Endothelial cell (in vitro differentiated cells): ENCODE results near the gene NDUFA3. TPM values are rescaled to one million over a fixed set of nuclear protein-coding genes. Genes with fewer than 3 reads are reported as not detected.

Source experiments
- DNase-seq: peaks from one replicate; pipeline ENCODE4 v3.0.0; 2021; ENCODE audit warnings: low spot score
- H3K27ac Mint-ChIP-seq: one replicate; pipeline ENCODE4 v1.8.0; 2021; ENCODE audit warnings: mixed read lengths, inconsistent platforms; ENCODE audit not compliant: unreplicated experiment
- H3K27me3 Mint-ChIP-seq: one replicate; pipeline ENCODE4 v1.8.0; 2021; ENCODE audit warnings: mild to moderate bottlenecking, moderate library complexity, mixed read lengths, inconsistent platforms; ENCODE audit not compliant: unreplicated experiment
- H3K36me3 Mint-ChIP-seq: one replicate; pipeline ENCODE4 v1.8.0; 2021; ENCODE audit warnings: mild to moderate bottlenecking, low read depth, mixed read lengths, inconsistent platforms; ENCODE audit not compliant: unreplicated experiment
- H3K4me1 Mint-ChIP-seq: one replicate; pipeline ENCODE4 v1.8.0; 2021; ENCODE audit warnings: mild to moderate bottlenecking, mixed read lengths, inconsistent platforms; ENCODE audit not compliant: unreplicated experiment
- H3K4me3 Mint-ChIP-seq: one replicate; pipeline ENCODE4 v1.8.0; 2021; ENCODE audit warnings: mild to moderate bottlenecking, mixed read lengths, inconsistent platforms; ENCODE audit not compliant: unreplicated experiment
- H3K9me3 Mint-ChIP-seq: one replicate; pipeline ENCODE4 v1.8.0; 2021; ENCODE audit warnings: mixed read lengths, inconsistent platforms; ENCODE audit not compliant: unreplicated experiment
- CTCF ChIP-seq: fragments of 200-600 bp; sonication (generic); IDR thresholded peaks from one replicate; pipeline ENCODE4 v1.5.0; 2021; ENCODE audit warnings: antibody characterized with exemption; ENCODE audit not compliant: unreplicated experiment
- total RNA-seq: library from RNA; stranded (reverse); fragmentation: NEBNext Ultra II Directional; extraction: Animal tissue kit (Norgen Biotek cat#: 25700); gene quantifications from one replicate; pipeline ENCODE4 v1.2.1, GENCODE V29; 2021; ENCODE audit not compliant: unreplicated experiment

The NDUFA3 gene
- total RNA-seq, 1 donor from 2014 or later = 126 TPM

GRCh38 chr19:54073829-54074228 lies 28.8 kb upstream of the NDUFA3 start:
- no peak for DNase-seq

GRCh38 chr19:54074851-54075250 lies 27.8 kb upstream of the NDUFA3 start:
- peaks cover 6% of the 10 kb centered on the region for H3K27me3 Mint-ChIP-seq
- no peak for DNase-seq
- no peak overlapping the region for H3K27ac Mint-ChIP-seq
- peaks cover 4% of the 10 kb centered on the region for H3K36me3 Mint-ChIP-seq
- no peaks in the 10 kb centered on the region for H3K4me1 Mint-ChIP-seq
- TF ChIP-seq CTCF = no peak
- H3K9me3 Mint-ChIP-seq = no peaks in the 10 kb centered on the region
- H3K4me3 Mint-ChIP-seq = peak overlapping the region; percentile 59

More at GRCh38 chr19:54073829-54074228, 28.8 kb upstream of the NDUFA3 start:
- Mint-ChIP-seq H3K4me1 (no peaks in the 10 kb centered on the region), H3K9me3 (no peaks in the 10 kb centered on the region), H3K27me3 (peaks cover 6% of the 10 kb centered on the region), H3K27ac (no peak overlapping the region), H3K36me3 (peaks cover 6% of the 10 kb centered on the region), H3K4me3 (no peak overlapping the region)
- no peak for TF ChIP-seq CTCF

- TF ChIP-seq CTCF = no peak
- Mint-ChIP-seq H3K4me1 (no peaks in the 10 kb centered on the region), H3K36me3 (peaks cover 4% of the 10 kb centered on the region), H3K27me3 (peaks cover 4% of the 10 kb centered on the region), H3K27ac (no peak overlapping the region), H3K4me3 (no peak overlapping the region), H3K9me3 (no peaks in the 10 kb centered on the region)
- no peak for DNase-seq
Measured at GRCh38 chr19:54077334-54077733, 25.3 kb upstream of the NDUFA3 start.

GRCh38 chr19:54081032-54081431 lies 21.6 kb upstream of the NDUFA3 start, which contains the start of gene TARM1:
TARM1 (minus strand) TSS chr19:54081365; CDS start chr19:54081340, 25 bp downstream.
- Mint-ChIP-seq H3K9me3 (no peaks in the 10 kb centered on the region), H3K27ac (no peak within 1 kb of the TSS), H3K36me3 (peaks cover 2% of the 10 kb centered on the region), H3K27me3 (no peaks in the 10 kb centered on the region), H3K4me3 (no peak within 1 kb of the TSS), H3K4me1 (no peaks in the 10 kb centered on the region)
- TF ChIP-seq CTCF = no peak
- no peak for DNase-seq

GRCh38 chr19:54084410-54084809 lies 18.2 kb upstream of the NDUFA3 start:
- TF ChIP-seq CTCF = no peak
- H3K4me1 Mint-ChIP-seq = no peaks in the 10 kb centered on the region
- H3K36me3 Mint-ChIP-seq = no peaks in the 10 kb centered on the region
- DNase-seq = no peak
- no peaks in the 10 kb centered on the region for H3K27me3 Mint-ChIP-seq
- H3K9me3 Mint-ChIP-seq = no peaks in the 10 kb centered on the region
- H3K4me3 Mint-ChIP-seq = no peak overlapping the region
- H3K27ac Mint-ChIP-seq = no peak overlapping the region
